ENCODE results near the gene SHISA8. TPM values are rescaled to one million over a fixed set of nuclear protein-coding genes. Genes with fewer than 3 reads are reported as not detected.

Gene SHISA8
- total RNA-seq, 1 experiment from 2014 or later: 2.4 TPM

- TF ChIP-seq ATF6 (CRISPR knock-in tag; IDR thresholded peaks at IDR 0.05) (no peak), ZNF425 (CRISPR knock-in tag; conservative IDR thresholded peaks at IDR 0.05) (no peak), SMAD3 (CRISPR knock-in tag; IDR thresholded peaks at IDR 0.05; ENCODE audit: borderline replicate concordance) (no peak), ZNF219 (CRISPR knock-in tag; IDR thresholded peaks at IDR 0.05; ENCODE audit: borderline replicate concordance) (no peak), CREB1 (CRISPR knock-in tag; IDR thresholded peaks at IDR 0.05) (no peak), ATF1 (CRISPR knock-in tag; IDR thresholded peaks at IDR 0.05) (no peak)
Measured at GRCh38 chr22:41885516-41885915, 29.4 kb downstream of the SHISA8 start (continued).

- Mint-ChIP-seq H3K27me3 (ENCODE audit: low read depth) (no peaks in the 10 kb centered on the region), H3K4me3 (no peak overlapping the region), H3K36me3 (peaks cover 89% of the 10 kb centered on the region), H3K9me3 (no peaks in the 10 kb centered on the region), H3K4me1 (no peaks in the 10 kb centered on the region), H3K27ac (no peak overlapping the region)
- CTCF ChIA-PET: no interaction called here
- ATAC-seq (no peak), DNase-seq (ENCODE audit: low spot score) (no peak)
- TF ChIP-seq ZNF512 (CRISPR knock-in tag; IDR thresholded peaks at IDR 0.05; ENCODE audit: borderline replicate concordance): no peak
- POLR2A ChIA-PET: no interaction called here
Measured at GRCh38 chr22:41885116-41885515, 29.8 kb downstream of the SHISA8 start.

DNA sequence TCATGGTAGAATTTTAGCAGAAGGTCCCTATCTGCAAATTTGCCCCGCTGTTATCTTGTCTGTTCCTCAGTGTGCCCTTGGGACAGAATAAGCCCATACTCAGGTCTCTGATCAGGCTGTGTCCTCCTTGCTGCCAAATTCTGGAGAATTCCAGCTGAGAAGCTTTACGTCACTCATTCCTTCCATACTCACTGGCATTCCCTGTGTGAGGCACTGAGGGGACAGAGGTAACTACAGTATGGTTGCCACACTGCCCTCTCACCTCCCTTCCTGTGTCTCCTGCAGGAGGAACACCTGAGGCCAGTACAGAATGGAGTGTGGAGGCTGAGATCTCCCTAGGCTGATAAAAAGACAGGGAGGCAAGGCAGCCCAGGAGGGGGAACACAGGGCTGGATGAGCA, 31.5 kb downstream of the SHISA8 start:
- no peaks in the 10 kb centered on the region for H3K9me3 Mint-ChIP-seq
- no peak for TF ChIP-seq AR (CRISPR knock-in tag; IDR thresholded peaks at IDR 0.05)
- TF ChIP-seq, protein P1, sequence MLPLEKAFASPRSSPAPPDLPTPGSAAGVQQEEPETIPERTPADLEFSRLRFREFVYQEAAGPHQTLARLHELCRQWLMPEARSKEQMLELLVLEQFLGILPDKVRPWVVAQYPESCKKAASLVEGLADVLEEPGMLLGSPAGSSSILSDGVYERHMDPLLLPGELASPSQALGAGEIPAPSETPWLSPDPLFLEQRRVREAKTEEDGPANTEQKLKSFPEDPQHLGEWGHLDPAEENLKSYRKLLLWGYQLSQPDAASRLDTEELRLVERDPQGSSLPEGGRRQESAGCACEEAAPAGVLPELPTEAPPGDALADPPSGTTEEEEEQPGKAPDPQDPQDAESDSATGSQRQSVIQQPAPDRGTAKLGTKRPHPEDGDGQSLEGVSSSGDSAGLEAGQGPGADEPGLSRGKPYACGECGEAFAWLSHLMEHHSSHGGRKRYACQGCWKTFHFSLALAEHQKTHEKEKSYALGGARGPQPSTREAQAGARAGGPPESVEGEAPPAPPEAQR (CRISPR knock-in tag; IDR thresholded peaks at IDR 0.05): no peak
- TF ChIP-seq NFYB (CRISPR knock-in tag; conservative IDR thresholded peaks at IDR 0.05; ENCODE audit: low read depth): no peak
- no peak for TF ChIP-seq GABPB1 (CRISPR knock-in tag; IDR thresholded peaks at IDR 0.05)
- CTCF ChIA-PET: interaction anchor here (1.0 to 1.4 kb wide), 2 partner anchors 58 to 186 kb away, joined by 3 to 4 read pairs; no protein-coding TSS in a partner anchor
- H3K27ac Mint-ChIP-seq: no peak overlapping the region
- no peaks in the 10 kb centered on the region for H3K27me3 Mint-ChIP-seq (ENCODE audit: low read depth)
- ATAC-seq (no peak), DNase-seq (ENCODE audit: low spot score) (no peak)
- no peaks in the 10 kb centered on the region for H3K4me1 Mint-ChIP-seq
- no peak overlapping the region for H3K4me3 Mint-ChIP-seq
- H3K36me3 Mint-ChIP-seq: peaks cover 83% of the 10 kb centered on the region
- POLR2A ChIA-PET: no interaction called here

Data from WTC11 (cell line).